ENCODE measurements around the gene CLMN. TPM values are rescaled to one million over a fixed set of nuclear protein-coding genes. Genes with fewer than 3 reads are reported as not detected.

Gene CLMN
- total and polyA plus RNA-seq, 2 of the 13 experiments (the other 11 are each of a cell fraction or from before 2014, with no cell fraction given) = 15.1 to 16.7 TPM

GRCh38 chr14:95313190-95313589 lies 6.5 kb downstream of the CLMN start:
- peaks cover 16% of the 10 kb centered on the region for H3K79me2 ChIP-seq (ENCODE audit: insufficient read depth, low read length)
- TF ChIP-seq HDAC2 (CRISPR knock-in tag; IDR thresholded peaks at IDR 0.05) = no peak
- TF ChIP-seq ZBTB40 (IDR thresholded peaks at IDR 0.05) = peak; percentile 65
- peak; percentile 95 for TF ChIP-seq ZBTB40 (CRISPR knock-in tag; IDR thresholded peaks at IDR 0.05)
- H3K4me3 ChIP-seq (replicated peaks in 1 of 3; ENCODE audit: insufficient read depth in 1 of 3, low read depth in 2 of 3, low read length in 3 of 3) = no peak overlapping the region
- intact Hi-C loops (cut with micrococcal nuclease; ENCODE audit: unreplicated experiment) = no loop called here
- BruUV-seq (replicated peaks) = no TSS peak
- no peak for DNase-seq (ENCODE audit: low spot score)
- peaks cover 83% of the 10 kb centered on the region for H3K4me1 ChIP-seq (ENCODE audit: insufficient read depth, low read length)
- in situ Hi-C loops (cut with HindIII; ENCODE audit: extremely low pct_ligation_motif_present, low pct_unique_long_range_greater_than_20kb) = no loop called here
- H2AFZ ChIP-seq (ENCODE audit: low read length) = no peak overlapping the region
- no peak for FAIRE-seq
- POLR2A ChIA-PET = interaction anchor here (0.9 to 1.9 kb wide), 3 partner anchors 12 to 27 kb away, joined by 3 to 4 read pairs (median 3); no protein-coding TSS in a partner anchor
- no peaks in the 10 kb centered on the region for H3K36me3 ChIP-seq (replicated peaks in 1 of 2; ENCODE audit: control insufficient read depth in 1 of 2, insufficient read depth in 2 of 2, low read length in 2 of 2)
- H3K4me2 ChIP-seq (ENCODE audit: low read depth, low read length) = no peak overlapping the region
- no peaks in the 10 kb centered on the region for H3K9me3 ChIP-seq (ENCODE audit: low read length)
- CTCF ChIA-PET (ENCODE audit: low intra/inter-chr PET ratio, low total read pairs) = no interaction called here
- ATAC-seq = no peak
- 85% methylated on average over 2 of the region's 2 CpGs for WGBS (ENCODE audit: low lambda C conversion rate)
- no peaks in the 10 kb centered on the region; the same call in 1 of the 2 replicates for H4K20me1 ChIP-seq (ENCODE audit: insufficient read depth, low read length)
- H3K27ac ChIP-seq (ENCODE audit: extremely low read length, insufficient read depth, low read length) = peak overlapping the region; percentile 14
- H3K9ac ChIP-seq (ENCODE audit: insufficient read depth, low read depth, low read length) = no peak overlapping the region
- H3K27me3 ChIP-seq (ENCODE audit: control insufficient read depth in 1 of 2, insufficient read depth in 2 of 2, low read length in 2 of 2) = no peaks in the 10 kb centered on the region

Measured in HepG2 (cell line).